ENCODE measurements around the gene PEAK3.
A peak's percentile ranks its signal among the peaks of the same experiment; 100 is the strongest.

PEAK3 gene

GRCh38 chr19:2312820-2313501 is 31.0 kb upstream of the PEAK3 start:
- no peaks in the 10 kb centered on the region for H3K36me3 ChIP-seq (ENCODE audit: control insufficient read depth, low read depth, low read length)
- H3K9ac ChIP-seq (ENCODE audit: low read length): no peak overlapping the region
- H3K27me3 ChIP-seq (ENCODE audit: control insufficient read depth, insufficient read depth, low read length): peaks cover 18% of the 10 kb centered on the region
- H3K27ac ChIP-seq (ENCODE audit: low read length): no peak overlapping the region
- no peaks in the 10 kb centered on the region for H3K4me1 ChIP-seq (ENCODE audit: control insufficient read depth, low read depth, low read length)
- H3K9me3 ChIP-seq (ENCODE audit: control insufficient read depth, low read depth, low read length): no peaks in the 10 kb centered on the region
- no peak overlapping the region for H3K4me3 ChIP-seq (ENCODE audit: low read length)

- Histone ChIP-seq H3K27me3 (ENCODE audit: control insufficient read depth, insufficient read depth, low read length) (peaks cover 32% of the 10 kb centered on the region), H3K4me1 (ENCODE audit: control insufficient read depth, low read depth, low read length) (no peaks in the 10 kb centered on the region), H3K27ac (ENCODE audit: low read length) (no peak overlapping the region), H3K4me3 (ENCODE audit: low read length) (no peak overlapping the region), H3K9me3 (ENCODE audit: control insufficient read depth, low read depth, low read length) (no peaks in the 10 kb centered on the region), H3K9ac (ENCODE audit: low read length) (no peak overlapping the region), H3K36me3 (ENCODE audit: control insufficient read depth, low read depth, low read length) (no peaks in the 10 kb centered on the region)
These were observed 29.1 kb upstream of the PEAK3 start for GRCh38 chr19:2311093-2311492.

GRCh38 chr19:2309734-2310362 is 27.9 kb upstream of the PEAK3 start:
- Histone ChIP-seq H3K27me3 (ENCODE audit: control insufficient read depth, insufficient read depth, low read length) (peaks cover 32% of the 10 kb centered on the region), H3K9me3 (ENCODE audit: control insufficient read depth, low read depth, low read length) (no peaks in the 10 kb centered on the region), H3K4me1 (ENCODE audit: control insufficient read depth, low read depth, low read length) (no peaks in the 10 kb centered on the region)

GRCh38 chr19:2308114-2308556 is 26.2 kb upstream of the PEAK3 start, which contains the start of gene LINGO3:
LINGO3 (minus strand) TSS chr19:2308154; CDS start chr19:2291776, 16,378 bp downstream.
- Histone ChIP-seq H3K9me3 (ENCODE audit: control insufficient read depth, low read depth, low read length) (no peaks in the 10 kb centered on the region), H3K27ac (ENCODE audit: low read length) (no peak within 1 kb of the TSS), H3K27me3 (ENCODE audit: control insufficient read depth, insufficient read depth, low read length) (peaks cover 39% of the 10 kb centered on the region), H3K36me3 (ENCODE audit: control insufficient read depth, low read depth, low read length) (no peaks in the 10 kb centered on the region), H3K4me1 (ENCODE audit: control insufficient read depth, low read depth, low read length) (no peaks in the 10 kb centered on the region), H3K4me3 (ENCODE audit: low read length) (no peak within 1 kb of the TSS), H3K9ac (ENCODE audit: low read length) (no peak within 1 kb of the TSS)

More at GRCh38 chr19:2309734-2310362, 27.9 kb upstream of the PEAK3 start:
- H3K36me3 ChIP-seq (ENCODE audit: control insufficient read depth, low read depth, low read length): no peaks in the 10 kb centered on the region
- no peak overlapping the region for H3K9ac ChIP-seq (ENCODE audit: low read length)
- no peak overlapping the region for H3K4me3 ChIP-seq (ENCODE audit: low read length)
- no peak overlapping the region for H3K27ac ChIP-seq (ENCODE audit: low read length)

- H3K27ac ChIP-seq (ENCODE audit: low read length): no peak overlapping the region
- H3K4me1 ChIP-seq (ENCODE audit: control insufficient read depth, low read depth, low read length): no peaks in the 10 kb centered on the region
- H3K9me3 ChIP-seq (ENCODE audit: control insufficient read depth, low read depth, low read length): no peaks in the 10 kb centered on the region
- H3K27me3 ChIP-seq (ENCODE audit: control insufficient read depth, insufficient read depth, low read length): peaks cover 45% of the 10 kb centered on the region
- H3K4me3 ChIP-seq (ENCODE audit: low read length): no peak overlapping the region
- no peak overlapping the region for H3K9ac ChIP-seq (ENCODE audit: low read length)
- H3K36me3 ChIP-seq (ENCODE audit: control insufficient read depth, low read depth, low read length): no peaks in the 10 kb centered on the region
These were observed 25.6 kb upstream of the PEAK3 start for GRCh38 chr19:2307518-2308012.

GRCh38 chr19:2306971-2307370 is 25.0 kb upstream of the PEAK3 start:
- H3K36me3 ChIP-seq (ENCODE audit: control insufficient read depth, low read depth, low read length): no peaks in the 10 kb centered on the region
- H3K27ac ChIP-seq (ENCODE audit: low read length): no peak overlapping the region
- H3K4me3 ChIP-seq (ENCODE audit: low read length): no peak overlapping the region
- peaks cover 51% of the 10 kb centered on the region for H3K27me3 ChIP-seq (ENCODE audit: control insufficient read depth, insufficient read depth, low read length)
- H3K4me1 ChIP-seq (ENCODE audit: control insufficient read depth, low read depth, low read length): no peaks in the 10 kb centered on the region
- no peak overlapping the region for H3K9ac ChIP-seq (ENCODE audit: low read length)
- H3K9me3 ChIP-seq (ENCODE audit: control insufficient read depth, low read depth, low read length): no peaks in the 10 kb centered on the region

GRCh38 chr19:2306281-2306806 is 24.4 kb upstream of the PEAK3 start:
- H3K4me3 ChIP-seq (ENCODE audit: low read length): no peak overlapping the region

GRCh38 chr19:2305452-2306280 is 23.7 kb upstream of the PEAK3 start:
- no peaks in the 10 kb centered on the region for H3K4me1 ChIP-seq (ENCODE audit: control insufficient read depth, low read depth, low read length)
- no peak overlapping the region for H3K9ac ChIP-seq (ENCODE audit: low read length)

More at GRCh38 chr19:2306281-2306806, 24.4 kb upstream of the PEAK3 start:
- H3K9ac ChIP-seq (ENCODE audit: low read length): no peak overlapping the region
- no peaks in the 10 kb centered on the region for H3K36me3 ChIP-seq (ENCODE audit: control insufficient read depth, low read depth, low read length)
- H3K9me3 ChIP-seq (ENCODE audit: control insufficient read depth, low read depth, low read length): no peaks in the 10 kb centered on the region
- H3K4me1 ChIP-seq (ENCODE audit: control insufficient read depth, low read depth, low read length): no peaks in the 10 kb centered on the region
- no peak overlapping the region for H3K27ac ChIP-seq (ENCODE audit: low read length)
- H3K27me3 ChIP-seq (ENCODE audit: control insufficient read depth, insufficient read depth, low read length): peaks cover 52% of the 10 kb centered on the region

GRCh38 chr19:2303211-2303798 is 21.3 kb upstream of the PEAK3 start:
- H3K27ac ChIP-seq (ENCODE audit: low read length): no peak overlapping the region
- peaks cover 37% of the 10 kb centered on the region for H3K27me3 ChIP-seq (ENCODE audit: control insufficient read depth, insufficient read depth, low read length)
- no peak overlapping the region for H3K4me3 ChIP-seq (ENCODE audit: low read length)
- no peaks in the 10 kb centered on the region for H3K4me1 ChIP-seq (ENCODE audit: control insufficient read depth, low read depth, low read length)
- H3K9ac ChIP-seq (ENCODE audit: low read length): no peak overlapping the region
- H3K36me3 ChIP-seq (ENCODE audit: control insufficient read depth, low read depth, low read length): no peaks in the 10 kb centered on the region
- H3K9me3 ChIP-seq (ENCODE audit: control insufficient read depth, low read depth, low read length): no peaks in the 10 kb centered on the region

More at GRCh38 chr19:2305452-2306280, 23.7 kb upstream of the PEAK3 start:
- H3K4me3 ChIP-seq (ENCODE audit: low read length): no peak overlapping the region
- no peaks in the 10 kb centered on the region for H3K36me3 ChIP-seq (ENCODE audit: control insufficient read depth, low read depth, low read length)
- peaks cover 52% of the 10 kb centered on the region for H3K27me3 ChIP-seq (ENCODE audit: control insufficient read depth, insufficient read depth, low read length)
- no peaks in the 10 kb centered on the region for H3K9me3 ChIP-seq (ENCODE audit: control insufficient read depth, low read depth, low read length)
- H3K27ac ChIP-seq (ENCODE audit: low read length): no peak overlapping the region

GRCh38 chr19:2302319-2303210 is 20.6 kb upstream of the PEAK3 start:
- Histone ChIP-seq H3K9ac (ENCODE audit: low read length) (no peak overlapping the region), H3K4me3 (ENCODE audit: low read length) (peak overlapping the region; percentile 33), H3K9me3 (ENCODE audit: control insufficient read depth, low read depth, low read length) (no peaks in the 10 kb centered on the region), H3K27ac (ENCODE audit: low read length) (no peak overlapping the region), H3K4me1 (ENCODE audit: control insufficient read depth, low read depth, low read length) (no peaks in the 10 kb centered on the region), H3K36me3 (ENCODE audit: control insufficient read depth, low read depth, low read length) (no peaks in the 10 kb centered on the region), H3K27me3 (ENCODE audit: control insufficient read depth, insufficient read depth, low read length) (peaks cover 32% of the 10 kb centered on the region)

Measured in iPS-18a (cell line).